HS-5 (cell line): ENCODE data around the gene RNF151.
A peak's percentile ranks its signal among the peaks of the same experiment; 100 is the strongest.
"Not testable (repeated sequence)": the region's sequence is repeated elsewhere in the genome, so short reads cannot be mapped to it uniquely, and the experiment has no call there.

Experiments used
- DNase-seq: peaks from one replicate; pipeline ENCODE4 v3.0.0-alpha.2; 2012; ENCODE audit warnings: low read depth

RNF151 gene

GRCh38 chr16:1938910-1939309 is 27.7 kb upstream of the RNF151 start:
- no peak for DNase-seq

GRCh38 chr16:1939833-1940232 is 26.8 kb upstream of the RNF151 start:
- not testable (repeated sequence) for DNase-seq

- DNase-seq, result no peak
Observed at GRCh38 chr16:1940273-1941161, 26.1 kb upstream of the RNF151 start.

GRCh38 chr16:1941162-1942046 is 25.3 kb upstream of the RNF151 start:
- DNase-seq, result no peak

- DNase-seq, result no peak
Observed at GRCh38 chr16:1942047-1942809, 24.4 kb upstream of the RNF151 start.

- DNase-seq, result peak; percentile 87
Observed at GRCh38 chr16:1942810-1943726, 23.6 kb upstream of the RNF151 start, which contains the start of gene MSRB1. TSS of gene MSRB1 (minus strand) at chr16:1943199. CDS start at chr16:1943156, 43 bp downstream.

- no peak for DNase-seq
Observed at GRCh38 chr16:1944612-1945199, 21.9 kb upstream of the RNF151 start.

GRCh38 chr16:1945559-1946391 is 20.9 kb upstream of the RNF151 start:
- DNase-seq, result no peak

GRCh38 chr16:1946495-1947368 is 19.9 kb upstream of the RNF151 start:
- DNase-seq, result no peak

GRCh38 chr16:1947369-1947670 is 19.3 kb upstream of the RNF151 start:
- no peak for DNase-seq

GRCh38 chr16:1949507-1949906 is 17.1 kb upstream of the RNF151 start:
- no peak for DNase-seq

GRCh38 chr16:1950047-1950446 is 16.6 kb upstream of the RNF151 start:
- DNase-seq, result no peak

GRCh38 chr16:1950559-1950958 is 16.1 kb upstream of the RNF151 start:
- DNase-seq, result no peak

GRCh38 chr16:1953734-1954133 is 12.9 kb upstream of the RNF151 start:
- DNase-seq, result no peak

GRCh38 chr16:1957434-1958142 is 9.1 kb upstream of the RNF151 start:
- DNase-seq, result not testable (repeated sequence)

- not testable (repeated sequence) for DNase-seq
Observed at GRCh38 chr16:1958143-1958491, 8.5 kb upstream of the RNF151 start.

GRCh38 chr16:1958715-1959268 is 7.9 kb upstream of the RNF151 start:
- DNase-seq, result no peak
